OCI-LY1 (cell line): ENCODE measurements around the gene KLHDC9.

Experiments
- CTCF ChIP-seq: fragments of 200-600 bp; sonication (generic), shearing (Covaris generic); IDR thresholded peaks from 2 replicates; pipeline ENCODE4 v1.5.1; 2017; ENCODE audit warnings: mild to moderate bottlenecking, antibody characterized with exemption, low read length, moderate library complexity, mixed read lengths
- EZH2 ChIP-seq: fragments of 200-600 bp; sonication (generic), shearing (Covaris generic); IDR thresholded peaks from 2 replicates; pipeline ENCODE4 v1.8.0; 2017; ENCODE audit warnings: borderline replicate concordance, mixed run types, mild to moderate bottlenecking, antibody characterized with exemption, low read length, moderate library complexity, mixed read lengths

DNA sequence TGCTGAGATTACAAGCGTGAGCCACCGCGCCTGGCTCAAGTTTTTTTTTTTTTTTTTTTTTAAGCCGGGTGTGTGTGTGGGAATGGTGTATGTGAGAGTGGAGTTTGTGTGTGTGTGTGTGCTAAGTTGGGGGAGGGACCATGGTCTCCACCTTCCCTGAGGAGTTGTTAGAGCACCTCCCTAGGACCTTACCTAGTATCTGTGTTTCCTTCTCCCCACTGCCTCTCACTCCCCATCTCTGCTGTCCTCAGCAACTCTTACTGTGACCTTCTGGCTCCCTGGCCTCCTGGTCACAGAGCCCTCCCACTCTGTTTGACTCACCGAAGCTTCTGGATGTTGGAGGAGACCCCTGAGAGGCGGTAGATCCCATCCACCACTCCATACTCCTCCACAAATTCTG lies 38.9 kb upstream of the KLHDC9 start:
- no peak for TF ChIP-seq CTCF
- no peak for TF ChIP-seq EZH2
